Lung microvascular endothelial cell (primary cell): ENCODE results near the gene SLC47A2. TPM values are rescaled to one million over a fixed set of nuclear protein-coding genes. Genes with fewer than 3 reads are reported as not detected.

Experiments used
- DNase-seq, 2 donors: peaks; one replicate each; pipeline versions ENCODE4 v3.0.0 to v3.0.0-alpha.2; 2010; ENCODE audit warnings: low read depth in 2 of 2
- total RNA-seq: library from RNA; depleted of rRNA; stranded (reverse); fragments of >200 nt; gene quantifications from 2 replicates; pipeline ENCODE4 v1.2.1, GENCODE V29; 2014

The SLC47A2 gene
- total RNA-seq, 1 donor from 2014 or later: not detected

GRCh38 chr17:19646788-19647696, 69.3 kb downstream of the SLC47A2 start:
- DNase-seq: peak; percentile 40 to 58

- peak; percentile 6 to 12 for DNase-seq
Measured at GRCh38 chr17:19645734-19646201, 70.6 kb downstream of the SLC47A2 start.

GRCh38 chr17:19644493-19645210, 71.7 kb downstream of the SLC47A2 start:
- no peak for DNase-seq

- no peak for DNase-seq
Measured at GRCh38 chr17:19642373-19642893, 74.0 kb downstream of the SLC47A2 start.

GRCh38 chr17:19641687-19642372, 74.6 kb downstream of the SLC47A2 start:
- DNase-seq: no peak

- DNase-seq: no peak
Measured at GRCh38 chr17:19631905-19632304, 84.5 kb downstream of the SLC47A2 start.

GRCh38 chr17:19630661-19631060, 85.7 kb downstream of the SLC47A2 start:
- DNase-seq: no peak

GRCh38 chr17:19630035-19630434, 86.3 kb downstream of the SLC47A2 start:
- no peak for DNase-seq

GRCh38 chr17:19629449-19629848, 86.9 kb downstream of the SLC47A2 start:
- no peak for DNase-seq

Other genes starting within 250 kb of the SLC47A2 start
- 0.22 and 0.40 TPM in 2 replicates for gene SLC47A1, start 182.7 kb downstream of the SLC47A2 start, total RNA-seq
- gene ALDH3A2, start 67.8 kb downstream of the SLC47A2 start, total RNA-seq: 18.7 and 73.8 TPM in 2 replicates
- under 0.01 and 0.20 TPM in 2 replicates for gene ALDH3A1, start 31.7 kb upstream of the SLC47A2 start, total RNA-seq
- 15.3 and 35.5 TPM in 2 replicates for gene ULK2, start 151.4 kb upstream of the SLC47A2 start, total RNA-seq